Frontal cortex (tissue), 4 donors: Measurements from ENCODE around the gene VPS13D. TPM values are rescaled to one million over a fixed set of nuclear protein-coding genes. Genes with fewer than 3 reads are reported as not detected.

ENCODE experiments used
- DNase-seq, 2 donors: peaks; one replicate each; pipeline ENCODE4 v3.0.0; 2012; ENCODE audit warnings: low spot score in 2 of 2
- FAIRE-seq: peaks from 2 replicates; lab custom pipeline; 2012; peaks lifted over from hg19 to GRCh38; lab: Jason Lieb, UNC
- small RNA-seq: library from RNA; depleted of rRNA; stranded (forward); fragments of <200 nt; gene quantifications from one replicate; pipeline ENCODE3, GENCODE V24; 2014
- total RNA-seq: library from RNA; depleted of rRNA; stranded (reverse); fragments of >200 nt; gene quantifications from one replicate; pipeline ENCODE4 v1.2.3, GENCODE V29; 2014
- donor health status: control.
- donor health status: control.
- donor health status: control.

The VPS13D gene
- total RNA-seq, 1 donor from 2014 or later: 34.6 TPM

DNA sequence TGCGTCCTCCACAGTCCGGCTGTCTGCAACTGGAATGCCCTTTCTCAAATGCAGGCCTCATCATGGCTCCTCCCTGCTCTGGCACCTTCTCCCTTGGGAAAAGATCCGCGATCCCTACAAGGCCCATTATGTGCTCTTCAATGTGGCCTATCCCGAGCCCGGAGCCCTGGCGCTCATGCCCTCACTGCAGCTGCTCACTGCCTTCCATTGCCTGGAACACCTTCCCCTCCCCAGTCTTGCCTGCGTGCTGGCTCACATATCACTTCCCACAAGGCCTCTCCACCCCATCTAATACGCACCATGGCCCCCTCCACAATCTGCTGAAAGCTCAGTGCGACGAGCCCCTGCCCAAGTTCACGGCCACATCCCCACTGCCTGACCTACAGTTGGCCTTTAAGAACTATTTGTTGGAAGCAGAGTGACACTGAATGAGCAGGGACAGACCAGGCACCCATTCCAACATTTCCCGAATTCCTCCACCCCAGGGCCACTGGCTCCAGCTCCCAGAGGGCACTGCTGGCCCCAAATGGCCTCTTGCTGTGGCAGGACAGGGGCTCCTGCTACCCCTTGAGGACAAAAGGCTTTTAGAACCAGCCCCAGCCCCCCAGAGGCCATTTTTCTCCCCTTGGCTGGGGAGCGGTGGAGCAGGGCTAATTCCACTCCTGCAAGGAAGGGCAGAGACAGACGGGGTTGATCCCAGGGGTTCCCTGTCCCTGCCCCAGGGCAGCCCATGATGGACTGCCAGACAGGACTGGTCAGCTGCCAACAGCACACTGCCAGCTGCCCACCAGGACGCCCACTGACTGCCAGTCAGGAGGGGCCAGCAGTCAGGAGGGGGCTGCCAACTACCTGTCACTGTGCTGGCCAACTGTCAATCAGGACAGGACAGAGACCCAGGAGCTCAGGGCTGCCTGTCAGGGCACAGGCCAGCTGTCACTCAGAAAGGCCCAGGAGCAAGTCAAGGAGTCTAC is 323.4 kb downstream of the VPS13D start:
- DNase-seq: no peak
- no peak for FAIRE-seq

- FAIRE-seq: no peak
- no peak for DNase-seq
Measured at GRCh38 chr1:12553963-12554362, 324.1 kb downstream of the VPS13D start.

- no peak for DNase-seq
- no peak for FAIRE-seq
Measured at GRCh38 chr1:12554521-12555305, 324.9 kb downstream of the VPS13D start.

DNA sequence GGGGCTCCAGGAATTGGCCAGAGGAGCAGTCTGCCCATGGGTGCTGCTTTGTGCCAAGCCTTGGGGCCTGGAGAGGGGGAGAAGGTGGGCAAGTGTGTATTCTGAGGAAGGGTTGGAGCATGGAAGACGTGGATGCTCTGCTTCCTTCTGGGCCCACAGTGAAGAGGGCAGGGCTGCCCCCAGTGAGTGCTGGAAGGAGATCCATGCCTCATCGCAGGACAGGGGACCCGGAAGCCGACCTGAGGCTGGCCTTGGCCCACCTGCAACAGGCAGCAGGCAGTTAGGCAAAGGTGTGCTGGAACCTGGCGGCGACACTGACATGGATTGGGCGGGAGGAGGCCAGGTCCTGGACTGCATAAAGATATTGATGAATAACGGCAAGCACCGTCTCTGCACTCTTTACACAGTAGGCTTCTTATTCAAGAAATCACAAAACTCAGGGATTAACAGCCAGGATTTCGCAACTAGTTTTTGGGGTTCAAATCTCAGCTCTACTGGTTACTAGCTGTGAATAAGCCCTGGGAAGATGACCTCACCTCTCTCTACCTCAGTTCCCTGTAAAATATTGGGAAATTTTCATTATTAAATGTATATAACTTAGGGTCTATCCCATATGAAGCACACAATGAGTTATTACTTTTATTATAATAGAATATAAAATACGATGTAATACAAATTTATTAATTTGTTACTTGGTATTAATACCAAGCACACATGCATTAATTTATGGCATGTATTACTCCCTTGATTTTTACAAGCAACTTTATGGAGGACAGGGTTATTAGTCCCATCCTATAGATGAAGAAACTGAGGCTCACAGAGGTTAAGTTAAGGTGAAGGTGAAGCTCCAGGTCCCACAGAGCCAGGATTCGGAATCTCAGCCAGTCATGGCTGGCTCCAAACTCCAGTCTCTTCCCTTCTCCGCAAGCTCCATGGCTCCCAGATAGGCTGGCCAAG is 325.9 kb downstream of the VPS13D start:
- no peak for FAIRE-seq
- no peak for DNase-seq

GRCh38 chr1:12556368-12556930 is 326.6 kb downstream of the VPS13D start:
- no peak for DNase-seq
- FAIRE-seq: no peak

DNA sequence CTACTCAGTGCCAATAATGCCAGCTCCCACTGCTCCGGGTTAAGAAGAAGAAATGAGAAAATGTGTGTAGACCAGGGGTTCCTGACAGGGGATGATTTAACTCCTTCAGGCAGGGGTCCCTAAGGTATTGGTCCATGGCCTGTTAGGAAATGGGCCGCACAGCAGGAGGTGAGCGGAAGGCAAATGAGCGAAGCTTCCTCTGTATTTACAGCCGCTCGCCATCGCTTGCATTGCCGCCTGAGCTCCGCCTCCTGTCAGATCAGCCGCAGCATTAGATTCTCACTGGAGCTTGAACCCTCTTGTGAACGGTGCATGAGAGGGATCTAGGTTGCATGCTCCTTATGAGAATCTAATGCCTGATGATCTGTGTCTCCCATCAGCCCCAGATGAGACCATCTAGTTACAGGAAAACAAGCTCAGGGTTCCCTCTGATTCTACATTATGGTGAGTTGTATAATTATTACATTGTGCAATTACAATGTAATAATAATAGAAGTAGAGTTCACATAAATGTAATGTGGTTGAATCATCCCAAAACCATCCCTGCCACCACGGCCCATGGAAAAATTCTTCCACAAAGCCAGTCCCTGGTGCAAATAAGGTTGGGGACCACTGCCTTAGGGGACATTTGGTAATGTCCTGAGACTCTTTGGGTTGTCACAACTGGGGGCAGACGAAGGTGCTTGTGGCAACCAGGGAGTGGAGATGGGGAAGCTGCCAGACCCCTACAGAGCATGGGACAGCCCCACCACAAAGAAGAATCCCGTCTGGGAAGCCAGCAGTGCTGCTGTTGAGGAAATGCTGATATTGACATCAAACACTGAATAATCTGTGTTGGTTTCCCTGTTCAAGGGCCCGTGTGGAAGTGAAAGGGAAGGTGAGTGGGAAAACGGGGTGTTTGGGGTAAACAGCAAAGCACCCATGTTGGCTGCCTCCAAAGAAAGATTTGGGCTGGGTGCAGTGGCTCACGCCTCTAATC is 327.4 kb downstream of the VPS13D start:
- FAIRE-seq: no peak
- DNase-seq: no peak

DNA sequence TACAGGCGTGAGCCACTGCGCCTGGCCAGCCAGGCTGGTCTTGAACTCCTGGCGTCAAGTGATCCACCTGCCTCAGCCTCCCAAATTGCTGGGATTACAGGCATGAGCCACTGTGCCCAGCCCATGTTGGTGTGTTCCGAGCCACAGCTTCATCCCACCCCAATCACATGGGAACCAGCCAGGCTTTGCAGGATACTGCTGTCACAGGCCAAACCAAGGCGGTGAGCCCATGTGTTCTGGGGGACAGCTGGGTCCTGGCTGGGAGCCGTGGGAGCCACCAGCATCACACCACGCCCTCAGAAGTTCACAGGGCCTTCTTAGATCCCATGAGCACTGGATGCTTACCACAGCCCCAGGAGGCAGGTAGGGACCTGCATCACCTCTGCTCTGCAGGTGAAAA is 331.3 kb downstream of the VPS13D start:
- DNase-seq (no peak), FAIRE-seq (no peak)

Small RNAs within 50 kb of the gene (small RNA-seq; reads per million reads assigned to genes)
- gene MIR4632 (not detected), gene RF00156 (not detected), gene SNORA59A (not detected)

Other genes starting within 250 kb of the VPS13D start
- gene MFN2, start 249.6 kb upstream of the VPS13D start, total RNA-seq: 42.0 TPM
- 31.8 TPM for gene MIIP, start 210.5 kb upstream of the VPS13D start, total RNA-seq
- not detected for gene TNFRSF8, start 166.7 kb upstream of the VPS13D start, total RNA-seq
- 2.0 TPM for gene TNFRSF1B, start 63.0 kb upstream of the VPS13D start, total RNA-seq